Stomach (tissue), 4 donors: Measurements from ENCODE around the gene HADHB.

Source experiments
- POLR2A ChIP-seq, 4 donors: fragments of 450-650 bp; IDR thresholded peaks; one replicate each; pipeline ENCODE4 v1.6.1; 2016; ENCODE audit warnings: antibody characterized with exemption in 4 of 4, control low read depth in 2 of 4, mild to moderate bottlenecking in 1 of 4, moderate library complexity in 1 of 4
- TF ChIP-seq, protein P1 (sequence below), 7 experiments: fragments of 450-650 bp in 4 of 7; fragments of 200-600 bp in 3 of 7; sonication (generic) in 3 of 7; IDR thresholded peaks; one replicate each; pipeline ENCODE4 v1.5.1; 2016 to 2019; ENCODE audit warnings: antibody characterized with exemption in 7 of 7, control low read depth in 2 of 7, mild to moderate bottlenecking in 1 of 7

- TF ChIP-seq POLR2A (IDR thresholded peaks at IDR 0.05) = no peak
- TF ChIP-seq, protein P1, sequence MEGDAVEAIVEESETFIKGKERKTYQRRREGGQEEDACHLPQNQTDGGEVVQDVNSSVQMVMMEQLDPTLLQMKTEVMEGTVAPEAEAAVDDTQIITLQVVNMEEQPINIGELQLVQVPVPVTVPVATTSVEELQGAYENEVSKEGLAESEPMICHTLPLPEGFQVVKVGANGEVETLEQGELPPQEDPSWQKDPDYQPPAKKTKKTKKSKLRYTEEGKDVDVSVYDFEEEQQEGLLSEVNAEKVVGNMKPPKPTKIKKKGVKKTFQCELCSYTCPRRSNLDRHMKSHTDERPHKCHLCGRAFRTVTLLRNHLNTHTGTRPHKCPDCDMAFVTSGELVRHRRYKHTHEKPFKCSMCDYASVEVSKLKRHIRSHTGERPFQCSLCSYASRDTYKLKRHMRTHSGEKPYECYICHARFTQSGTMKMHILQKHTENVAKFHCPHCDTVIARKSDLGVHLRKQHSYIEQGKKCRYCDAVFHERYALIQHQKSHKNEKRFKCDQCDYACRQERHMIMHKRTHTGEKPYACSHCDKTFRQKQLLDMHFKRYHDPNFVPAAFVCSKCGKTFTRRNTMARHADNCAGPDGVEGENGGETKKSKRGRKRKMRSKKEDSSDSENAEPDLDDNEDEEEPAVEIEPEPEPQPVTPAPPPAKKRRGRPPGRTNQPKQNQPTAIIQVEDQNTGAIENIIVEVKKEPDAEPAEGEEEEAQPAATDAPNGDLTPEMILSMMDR (IDR thresholded peaks at IDR 0.05) = no peak
Observed at GRCh38 chr2:26279886-26280285, 35.1 kb downstream of the HADHB start.
